CD4-positive, alpha-beta T cell treated with Interleukin-10 for 1 hour (primary cell): ENCODE results near the gene UNC13A.

Experiments
- DNase-seq: peaks from one replicate; pipeline ENCODE4 v3.0.0-alpha.2; 2020

Gene UNC13A

DNA sequence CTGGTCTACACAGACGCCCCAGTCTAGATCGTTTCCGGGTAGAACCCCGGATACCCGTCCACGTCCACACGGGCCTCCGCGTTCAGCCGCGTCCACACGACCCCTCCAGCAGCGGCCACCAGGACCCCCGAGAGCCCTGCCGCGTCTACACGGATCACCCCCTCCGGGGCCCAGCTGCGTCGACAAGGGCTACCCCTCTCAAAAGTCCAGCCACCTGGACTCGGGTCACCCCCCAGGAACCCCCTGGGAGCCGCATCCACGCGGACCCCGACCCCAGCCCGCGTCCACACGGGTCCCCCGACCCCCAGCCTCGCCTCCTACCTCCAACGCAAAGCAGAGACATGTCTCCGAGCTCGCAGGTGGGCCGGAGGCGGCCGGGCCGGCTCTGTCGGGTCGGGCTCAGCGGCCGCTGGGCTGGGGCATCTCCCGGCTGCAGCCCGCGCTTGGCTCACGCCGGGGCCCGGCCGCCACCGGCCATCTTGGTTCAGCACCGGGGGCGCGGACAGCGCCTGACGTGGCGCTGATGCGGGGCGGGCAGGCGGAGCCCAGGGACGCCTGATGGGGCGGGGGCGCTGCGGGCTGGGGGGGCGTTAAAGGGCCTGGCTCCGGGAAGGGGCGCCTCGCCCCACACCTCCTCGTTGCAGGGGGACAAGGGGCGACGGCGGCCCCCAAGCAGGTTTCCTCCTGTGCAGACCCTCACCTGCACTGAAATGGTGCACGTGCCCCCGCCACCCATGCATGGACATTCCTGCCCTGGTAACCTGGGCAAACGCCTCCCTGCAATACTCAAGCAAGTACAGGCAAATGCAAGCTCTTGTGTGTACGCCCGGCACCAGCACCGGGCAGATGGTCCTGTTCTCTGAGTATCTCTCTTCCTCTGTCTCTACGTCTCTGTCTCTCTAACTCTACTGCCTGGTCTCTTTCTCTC lies at the start of gene UNC13A:
UNC13A (minus strand) TSS at position 498 of the 928 bp plus-strand sequence; CDS start at position 343, 155 bp downstream.
- peak; percentile 40 for DNase-seq

DNA sequence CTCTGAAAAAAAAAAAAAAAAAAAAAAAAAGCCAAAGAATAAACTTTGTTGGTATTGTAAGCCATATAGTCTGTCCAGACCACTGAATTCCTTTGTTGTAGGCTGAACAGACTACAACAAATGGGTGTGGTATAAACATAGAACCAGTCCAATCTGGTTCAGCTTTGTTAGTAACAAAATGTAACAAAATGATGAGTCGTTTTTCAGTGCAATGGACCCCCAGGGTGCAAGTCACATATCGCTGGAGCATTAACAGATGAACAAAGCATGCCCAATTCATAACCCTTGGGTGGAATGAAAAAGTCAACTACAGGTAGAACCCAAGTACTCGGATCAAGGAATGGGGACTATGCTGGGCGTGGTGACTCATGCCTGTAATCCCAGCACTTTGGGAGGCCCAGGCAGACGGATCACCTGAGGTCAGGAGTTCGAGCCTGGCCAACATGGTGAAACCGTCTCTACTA lies 49.6 kb upstream of the UNC13A start:
- no peak for DNase-seq

DNA sequence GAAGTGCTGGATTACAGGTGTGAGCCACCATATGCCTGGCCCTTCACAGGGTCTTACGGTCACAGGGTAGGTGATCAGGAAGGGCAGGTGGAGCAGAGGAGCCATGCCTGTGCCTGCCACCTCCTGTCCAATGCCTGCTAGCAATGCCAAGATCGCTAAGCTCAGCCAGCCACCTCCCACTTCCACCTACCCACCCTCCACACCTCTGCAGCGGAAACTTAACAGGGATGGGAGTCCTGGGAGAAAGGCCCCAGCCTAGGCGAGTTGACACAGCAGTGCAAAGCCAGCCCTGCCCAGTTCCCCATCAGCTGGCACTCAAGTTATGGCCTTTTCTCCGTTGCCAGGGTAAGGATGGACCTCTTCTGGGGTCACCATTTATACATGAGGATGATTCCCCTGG lies 47.3 kb upstream of the UNC13A start:
- no peak for DNase-seq

DNA sequence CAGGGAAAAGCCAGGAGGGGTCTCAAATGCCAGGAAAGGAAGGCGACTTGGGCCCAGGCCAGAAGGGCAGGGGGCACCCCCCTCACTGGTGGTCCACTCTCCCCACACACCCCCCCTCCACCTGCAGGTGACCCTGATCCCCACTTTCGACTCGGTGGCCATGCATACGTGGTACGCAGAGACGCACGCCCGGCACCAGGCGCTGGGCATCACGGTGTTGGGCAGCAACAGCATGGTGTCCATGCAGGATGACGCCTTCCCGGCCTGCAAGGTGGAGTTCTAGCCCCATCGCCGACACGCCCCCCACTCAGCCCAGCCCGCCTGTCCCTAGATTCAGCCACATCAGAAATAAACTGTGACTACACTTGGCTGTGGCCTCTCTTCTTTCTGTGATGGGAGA lies 46.0 kb upstream of the UNC13A start:
- no peak for DNase-seq

DNA sequence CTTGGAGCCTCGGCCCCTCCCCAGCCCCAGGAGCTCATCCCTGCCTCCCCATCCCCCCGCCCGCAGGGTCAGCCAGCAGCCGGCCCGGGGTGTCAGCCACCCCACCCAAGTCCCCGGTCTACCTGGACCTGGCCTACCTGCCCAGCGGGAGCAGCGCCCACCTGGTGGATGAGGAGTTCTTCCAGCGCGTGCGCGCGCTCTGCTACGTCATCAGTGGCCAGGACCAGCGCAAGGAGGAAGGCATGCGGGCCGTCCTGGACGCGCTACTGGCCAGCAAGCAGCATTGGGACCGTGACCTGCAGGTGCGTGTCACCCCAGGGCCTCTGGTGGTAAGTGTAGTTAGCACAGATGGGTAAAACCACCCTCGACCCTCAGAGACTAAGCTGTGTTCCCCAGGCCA lies 45.0 kb upstream of the UNC13A start:
- DNase-seq: no peak

DNA sequence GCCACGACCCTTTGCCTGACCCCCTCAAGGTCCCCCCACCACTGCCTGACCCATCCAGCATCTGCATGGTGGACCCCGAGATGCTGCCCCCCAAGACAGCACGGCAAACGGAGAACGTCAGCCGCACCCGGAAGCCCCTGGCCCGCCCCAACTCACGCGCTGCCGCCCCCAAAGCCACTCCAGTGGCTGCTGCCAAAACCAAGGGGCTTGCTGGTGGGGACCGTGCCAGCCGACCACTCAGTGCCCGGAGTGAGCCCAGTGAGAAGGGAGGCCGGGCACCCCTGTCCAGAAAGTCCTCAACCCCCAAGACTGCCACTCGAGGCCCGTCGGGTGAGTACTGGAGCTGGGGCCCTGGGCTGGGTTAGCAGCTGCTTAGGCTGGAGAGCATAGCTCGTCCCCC lies 39.7 kb upstream of the UNC13A start:
- DNase-seq: no peak

DNA sequence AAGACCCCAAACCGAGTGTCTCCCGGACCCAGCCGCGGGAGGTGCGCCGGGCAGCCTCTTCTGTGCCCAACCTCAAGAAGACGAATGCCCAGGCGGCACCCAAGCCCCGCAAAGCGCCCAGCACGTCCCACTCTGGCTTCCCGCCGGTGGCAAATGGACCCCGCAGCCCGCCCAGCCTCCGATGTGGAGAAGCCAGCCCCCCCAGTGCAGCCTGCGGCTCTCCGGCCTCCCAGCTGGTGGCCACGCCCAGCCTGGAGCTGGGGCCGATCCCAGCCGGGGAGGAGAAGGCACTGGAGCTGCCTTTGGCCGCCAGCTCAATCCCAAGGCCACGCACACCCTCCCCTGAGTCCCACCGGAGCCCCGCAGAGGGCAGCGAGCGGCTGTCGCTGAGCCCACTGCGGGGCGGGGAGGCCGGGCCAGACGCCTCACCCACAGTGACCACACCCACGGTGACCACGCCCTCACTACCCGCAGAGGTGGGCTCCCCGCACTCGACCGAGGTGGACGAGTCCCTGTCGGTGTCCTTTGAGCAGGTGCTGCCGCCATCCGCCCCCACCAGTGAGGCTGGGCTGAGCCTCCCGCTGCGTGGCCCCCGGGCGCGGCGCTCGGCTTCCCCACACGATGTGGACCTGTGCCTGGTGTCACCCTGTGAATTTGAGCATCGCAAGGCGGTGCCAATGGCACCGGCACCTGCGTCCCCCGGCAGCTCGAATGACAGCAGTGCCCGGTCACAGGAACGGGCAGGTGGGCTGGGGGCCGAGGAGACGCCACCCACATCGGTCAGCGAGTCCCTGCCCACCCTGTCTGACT lies 39.0 kb upstream of the UNC13A start:
- DNase-seq: no peak

DNA sequence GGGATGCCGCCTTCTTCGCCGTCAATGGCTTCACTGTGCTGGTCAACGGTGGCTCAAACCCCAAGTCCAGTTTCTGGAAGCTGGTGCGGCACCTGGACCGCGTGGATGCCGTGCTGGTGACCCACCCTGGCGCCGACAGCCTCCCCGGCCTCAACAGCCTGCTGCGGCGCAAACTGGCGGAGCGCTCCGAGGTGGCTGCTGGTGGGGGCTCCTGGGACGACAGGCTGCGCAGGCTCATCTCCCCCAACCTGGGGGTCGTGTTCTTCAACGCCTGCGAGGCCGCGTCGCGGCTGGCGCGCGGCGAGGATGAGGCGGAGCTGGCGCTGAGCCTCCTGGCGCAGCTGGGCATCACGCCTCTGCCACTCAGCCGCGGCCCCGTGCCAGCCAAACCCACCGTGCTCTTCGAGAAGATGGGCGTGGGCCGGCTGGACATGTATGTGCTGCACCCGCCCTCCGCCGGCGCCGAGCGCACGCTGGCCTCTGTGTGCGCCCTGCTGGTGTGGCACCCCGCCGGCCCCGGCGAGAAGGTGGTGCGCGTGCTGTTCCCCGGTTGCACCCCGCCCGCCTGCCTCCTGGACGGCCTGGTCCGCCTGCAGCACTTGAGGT lies 38.1 kb upstream of the UNC13A start:
- DNase-seq: no peak

DNA sequence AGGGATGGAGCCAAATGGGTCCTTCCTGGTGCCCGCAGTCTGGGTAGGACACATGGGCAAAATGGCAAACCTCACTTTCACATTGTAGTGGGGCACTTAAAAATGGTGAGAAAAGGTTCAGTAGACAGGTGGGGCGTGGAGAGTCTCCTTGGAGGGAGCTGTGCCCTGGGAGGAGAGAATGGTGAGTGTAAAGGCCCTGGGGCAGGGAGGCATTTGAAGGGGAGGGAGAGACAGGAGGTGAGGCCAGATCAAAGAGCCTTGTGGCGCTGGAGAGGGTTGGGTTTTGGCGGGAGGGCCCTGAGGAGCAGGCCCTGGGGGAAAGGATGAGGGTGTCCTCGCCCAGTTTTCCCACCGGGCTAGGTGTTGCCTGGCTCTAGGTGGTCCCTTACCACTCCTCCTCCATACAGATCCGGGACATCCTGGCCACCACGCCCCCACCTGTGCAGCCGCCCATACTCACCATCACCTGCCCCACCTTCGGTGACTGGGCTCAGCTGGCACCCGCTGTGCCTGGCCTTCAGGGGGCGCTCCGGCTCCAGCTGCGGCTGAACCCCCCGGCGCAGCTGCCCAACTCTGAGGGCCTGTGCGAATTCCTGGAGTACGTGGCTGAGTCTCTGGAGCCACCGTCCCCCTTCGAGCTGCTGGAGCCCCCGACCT lies 37.4 kb upstream of the UNC13A start:
- DNase-seq: no peak

DNA sequence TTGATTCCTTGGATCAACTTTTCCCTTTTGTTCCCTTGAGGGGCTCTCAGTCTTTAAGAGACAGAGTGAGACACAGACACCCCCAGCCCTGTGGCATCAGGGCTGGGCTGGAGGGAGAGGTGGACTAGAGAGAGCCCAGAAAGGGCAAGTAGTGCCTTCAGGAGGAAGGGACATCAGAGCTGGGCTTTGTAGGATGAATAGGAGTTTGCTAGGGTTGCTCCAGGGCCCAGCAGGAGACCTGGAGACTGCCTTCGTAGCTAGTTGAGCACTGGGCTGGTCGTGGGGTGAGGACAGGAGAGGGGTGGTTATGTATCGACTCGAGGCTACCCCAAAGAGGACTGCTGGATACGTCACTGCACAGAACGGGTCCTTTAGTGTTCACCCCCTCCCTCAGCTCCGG lies 36.5 kb upstream of the UNC13A start:
- DNase-seq: no peak

DNA sequence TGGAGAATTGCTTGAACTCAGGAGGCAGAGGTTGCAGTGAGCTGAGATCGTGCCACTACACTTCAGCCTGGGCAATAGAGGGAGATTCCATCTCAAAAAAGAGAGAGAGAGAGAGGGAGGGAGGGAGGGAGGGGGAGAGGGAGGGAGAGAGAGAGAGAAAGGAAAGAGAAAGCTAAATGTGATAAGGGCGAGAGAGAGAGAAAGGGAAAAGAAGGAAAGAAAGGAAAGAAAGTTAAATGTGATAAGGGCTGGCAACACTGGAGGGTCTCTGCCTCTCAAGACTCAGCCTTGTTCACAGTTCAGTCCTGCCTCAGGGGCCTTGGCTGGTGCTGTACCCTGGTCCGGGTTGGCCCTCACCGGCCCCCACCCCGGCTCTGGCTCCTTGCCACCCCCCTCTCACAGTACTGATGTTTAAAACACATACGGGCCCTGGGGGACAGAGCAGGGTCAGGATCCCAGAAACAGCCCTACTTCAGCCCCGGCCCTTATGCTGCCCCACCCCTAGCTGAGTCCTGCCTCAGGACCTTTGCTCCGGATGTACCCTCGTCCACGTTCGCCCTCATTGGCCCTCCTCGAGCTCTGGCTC lies 34.6 kb upstream of the UNC13A start:
- no peak for DNase-seq

DNA sequence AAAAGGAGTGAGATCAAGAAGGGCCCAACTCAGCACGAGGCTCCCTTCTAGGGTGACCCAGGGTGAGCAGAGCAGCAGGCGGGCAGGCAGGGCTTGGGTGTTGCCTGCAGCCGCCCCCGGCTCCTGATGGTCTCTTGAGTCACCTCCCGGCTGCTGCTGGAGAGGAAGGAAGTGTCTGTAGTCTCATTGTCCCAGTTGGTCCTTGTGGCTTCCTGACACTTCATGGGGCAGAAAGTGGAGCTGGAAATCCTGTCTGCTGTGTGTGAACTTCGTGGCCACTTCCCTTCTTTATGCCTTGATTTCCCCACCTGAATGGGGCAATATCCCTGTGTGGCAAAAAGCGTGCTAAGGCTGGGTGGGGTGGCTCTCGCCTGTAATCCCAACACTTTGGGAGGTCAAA lies 33.7 kb upstream of the UNC13A start:
- no peak for DNase-seq

DNA sequence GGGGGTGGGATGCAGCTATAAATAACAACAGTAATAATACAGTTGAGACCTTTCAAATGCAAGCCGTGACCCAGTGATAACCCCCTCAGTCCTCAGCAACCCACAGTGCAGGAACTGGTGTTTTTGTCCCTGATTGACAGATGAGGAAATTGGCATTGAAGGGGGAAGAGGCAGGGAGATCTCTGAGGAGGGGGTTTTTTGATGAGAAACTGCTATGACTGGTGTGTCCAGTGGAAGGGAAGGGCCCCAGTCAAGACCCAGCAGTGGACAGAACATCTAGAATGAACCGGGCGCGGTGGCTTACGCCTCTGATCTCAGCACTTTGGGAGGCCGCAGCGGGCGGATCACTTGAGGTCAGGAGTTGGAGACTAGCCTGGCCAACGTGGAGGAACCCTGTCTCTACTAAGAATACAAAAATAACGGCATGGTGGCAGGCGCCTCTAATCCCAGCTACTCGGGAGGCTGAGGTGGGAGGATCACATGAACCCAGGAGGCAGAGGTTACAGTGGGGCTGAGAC lies 33.0 kb upstream of the UNC13A start:
- DNase-seq: no peak

DNA sequence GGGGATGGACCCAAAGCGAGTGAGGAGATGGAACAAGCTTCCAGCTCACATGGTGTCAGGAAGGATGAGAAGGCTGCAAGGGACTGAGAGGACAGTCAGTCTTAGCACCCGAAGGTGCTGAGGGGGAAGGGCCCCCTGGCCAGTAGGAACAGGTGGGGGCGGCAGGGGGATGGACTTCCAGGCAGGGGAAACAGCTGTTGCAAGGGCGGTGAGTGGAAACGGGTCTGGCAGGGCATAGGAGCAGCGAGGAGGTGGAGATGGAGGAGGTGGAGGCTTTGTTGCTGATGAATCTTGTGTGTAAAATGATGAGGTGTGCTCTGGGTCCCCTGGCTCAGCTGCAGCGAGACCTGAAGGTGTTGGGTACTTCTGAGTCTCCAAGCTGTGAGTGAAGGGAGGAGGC lies 32.3 kb upstream of the UNC13A start:
- no peak for DNase-seq

DNA sequence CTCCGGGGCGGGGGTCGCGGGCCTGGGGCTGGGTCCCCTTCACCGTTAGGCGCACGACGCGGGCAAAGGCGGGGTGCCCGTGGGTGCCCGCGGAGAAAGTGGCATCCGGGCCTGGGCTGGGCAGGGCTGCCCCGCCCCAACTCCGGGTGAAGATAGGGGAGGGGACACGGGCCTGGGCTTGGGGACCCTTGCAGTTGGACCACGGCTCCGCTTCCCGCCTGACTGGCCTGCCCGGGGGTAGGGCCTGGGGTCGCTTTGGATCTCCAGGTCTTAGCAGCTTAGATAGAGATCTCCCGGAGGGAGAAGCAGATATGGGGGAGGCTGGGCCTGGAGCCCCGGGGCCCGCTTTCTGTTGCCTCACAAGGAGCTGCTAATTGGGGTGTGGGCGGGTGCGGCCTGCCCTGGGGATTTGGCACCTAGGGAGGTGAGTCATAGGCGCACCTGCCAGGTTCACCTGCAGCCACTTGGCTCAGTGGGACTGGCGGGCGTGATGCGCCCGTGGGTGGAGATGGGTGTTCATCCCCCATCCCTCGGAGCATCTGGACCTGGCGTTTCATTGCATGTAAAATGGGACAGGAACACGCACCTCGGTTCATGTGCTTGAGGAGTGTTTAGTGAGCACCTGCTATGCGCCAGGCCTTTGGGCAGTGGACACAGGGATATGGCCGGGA lies 31.7 kb upstream of the UNC13A start:
- no peak for DNase-seq

DNA sequence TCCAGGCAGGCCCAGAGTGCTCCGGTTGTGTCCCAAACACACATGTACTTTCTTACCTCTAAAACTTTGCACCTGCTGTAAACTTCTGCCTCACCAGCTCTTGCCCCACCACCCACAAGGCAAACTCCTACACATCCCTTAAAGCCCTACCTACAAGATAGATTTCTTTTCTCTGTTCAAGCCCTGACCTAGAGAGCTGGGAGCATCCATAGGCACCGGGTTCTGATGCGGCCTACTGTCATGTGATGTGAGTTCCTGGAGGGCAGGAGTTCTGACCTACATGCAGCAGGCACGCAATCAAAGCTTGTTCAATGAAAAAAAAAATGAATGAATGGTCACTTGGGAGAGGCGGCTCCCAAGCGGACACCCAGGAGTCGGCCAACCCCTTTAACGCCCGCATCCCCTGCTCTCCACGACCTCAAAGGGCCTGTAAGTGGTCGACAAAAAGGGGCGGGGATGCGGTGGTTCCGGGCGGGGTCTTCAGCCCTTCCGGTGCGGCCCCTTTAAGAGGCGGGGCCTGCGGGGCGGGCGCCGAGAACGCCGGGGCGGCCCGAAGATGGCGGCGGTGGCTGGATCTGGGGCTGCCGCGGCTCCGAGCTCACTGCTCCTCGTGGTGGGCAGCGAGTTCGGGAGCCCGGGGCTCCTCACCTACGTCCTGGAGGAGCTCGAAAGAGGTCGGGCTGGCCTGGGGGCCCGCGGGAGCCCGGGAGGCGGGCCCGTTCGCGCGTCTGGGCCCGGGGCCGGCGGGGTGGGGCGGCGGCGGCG lies 31.0 kb upstream of the UNC13A start, which contains the start of gene MAP1S:
MAP1S (plus strand) TSS at position 534 of the 765 bp plus-strand sequence; CDS start at position 557, 23 bp downstream.
- peak; percentile 67 for DNase-seq

DNA sequence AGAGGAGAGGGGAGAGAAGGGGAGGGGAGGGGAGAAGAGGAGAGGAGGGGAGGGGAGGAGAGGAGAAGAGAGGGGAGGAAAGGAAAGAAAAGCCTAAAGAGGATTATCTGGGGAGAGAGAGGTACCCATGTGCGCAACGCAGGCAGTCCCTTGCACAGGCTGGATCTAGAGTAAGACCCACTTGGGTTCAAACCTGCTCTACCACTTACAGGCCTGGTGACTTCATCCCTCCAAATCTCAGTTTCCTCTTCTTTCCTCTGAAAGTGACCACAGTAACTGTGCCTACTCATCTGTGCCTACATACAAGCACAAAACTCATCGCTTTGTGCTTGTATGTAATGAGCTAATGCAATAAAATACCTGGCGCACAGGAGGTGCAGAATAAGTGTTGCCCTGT lies 30.4 kb upstream of the UNC13A start:
- DNase-seq: no peak

DNA sequence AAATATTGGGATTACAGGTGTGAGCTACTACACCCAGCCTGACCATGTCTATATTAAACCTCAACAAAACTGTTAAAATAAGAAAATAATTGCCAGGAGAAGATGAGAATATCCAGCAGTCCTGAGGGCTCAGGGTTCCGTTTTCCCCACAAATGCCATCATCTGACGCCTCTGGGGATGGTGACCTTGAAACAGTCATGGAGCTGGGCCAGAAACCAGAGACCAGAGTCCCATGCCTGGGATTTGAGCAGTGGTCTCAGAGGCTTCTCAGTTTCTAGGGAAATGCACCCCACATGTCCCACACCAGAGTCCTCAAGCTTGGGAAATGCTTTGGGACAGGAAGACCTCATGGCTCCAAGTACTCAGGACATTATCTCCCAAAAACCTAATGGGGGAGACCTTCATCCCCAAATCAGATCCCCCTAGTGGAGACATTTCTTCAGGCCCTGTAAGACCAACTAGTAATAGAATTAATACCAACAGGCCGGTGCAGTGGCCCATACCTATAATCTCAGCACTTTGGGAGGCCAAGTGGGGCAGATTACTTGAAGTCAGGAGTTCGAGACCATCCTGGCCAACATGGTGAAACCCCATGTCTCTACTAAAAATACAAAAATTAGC lies 28.3 kb upstream of the UNC13A start:
- no peak for DNase-seq

DNA sequence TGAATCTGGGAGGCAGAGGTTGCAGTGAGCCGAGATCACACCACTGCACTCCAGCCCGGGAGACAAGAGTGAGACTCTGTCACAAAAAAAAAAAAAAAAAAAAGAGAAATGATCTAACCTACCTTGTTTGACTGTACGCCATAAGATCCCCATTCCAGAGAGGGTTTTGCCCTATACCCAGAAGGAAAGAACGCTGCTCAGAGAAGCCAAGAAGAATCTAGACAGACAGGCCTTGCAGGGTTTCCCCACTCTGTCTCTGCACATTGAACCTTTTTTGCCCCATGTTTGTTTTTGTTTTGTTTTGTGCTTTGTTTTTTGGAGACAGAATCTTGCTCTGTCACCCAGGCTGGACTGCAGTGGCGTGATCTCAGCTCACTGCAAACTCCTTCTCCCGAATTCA lies 23.7 kb upstream of the UNC13A start:
- DNase-seq: no peak

DNA sequence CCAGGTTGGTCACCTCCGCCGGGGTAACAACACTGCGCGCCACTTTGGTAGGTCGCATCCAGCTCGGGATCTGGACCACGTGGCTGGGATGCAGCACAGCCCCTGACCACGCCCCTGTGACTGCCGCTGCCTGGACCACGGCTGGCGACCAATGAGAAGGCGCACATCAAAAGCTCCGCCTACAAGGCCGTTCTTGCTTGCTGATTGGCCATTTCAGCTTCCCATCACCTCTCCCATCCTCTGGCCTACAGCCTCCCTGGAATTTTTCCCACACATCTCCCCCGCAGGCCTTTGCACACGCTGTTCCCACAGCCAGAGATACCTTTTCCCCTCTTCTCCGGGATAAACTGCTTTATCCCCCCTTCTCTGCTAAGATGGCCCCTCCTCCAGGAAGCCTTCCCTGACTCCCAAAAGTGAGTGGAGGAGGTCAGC lies 18.6 kb upstream of the UNC13A start:
- no peak for DNase-seq
